A673 (cell line): ENCODE data around the gene RSPH9. TPM values are rescaled to one million over a fixed set of nuclear protein-coding genes. Genes with fewer than 3 reads are reported as not detected.

Experiments used
- BruUV-seq: library from RNA; stranded (reverse); fragments of 400-500 nt; replicated peaks from 2 replicates; lab custom pipeline; 2021; lab: Mats Ljungman, UMichigan
- CTCF ChIA-PET: fragments of 300-600 bp; sonication (Branson Sonifier 250); formaldehyde crosslinking; loops from one replicate; lab custom pipeline; 2022; ENCODE audit warnings: antibody characterized with exemption; lab: Charles Lee
- POLR2A ChIA-PET: fragments of 300-600 bp; sonication (Branson Sonifier 250); formaldehyde crosslinking; loops from one replicate; lab custom pipeline; 2022; ENCODE audit warnings: antibody characterized with exemption; ENCODE audit not compliant: low non-redundant PET; lab: Charles Lee
- DNase-seq: peaks from one replicate; pipeline ENCODE4 v3.0.0-alpha.2; 2015; ENCODE audit warnings: low spot score
- H3K27ac ChIP-seq: fragments of 200-600 bp; sonication (generic); 2 replicates; pipeline ENCODE4 v1.5.1; 2016; ENCODE audit warnings: mixed run types, low read depth, mild to moderate bottlenecking, mixed read lengths, antibody characterized with exemption, low read length; ENCODE audit not compliant: poor library complexity, severe bottlenecking
- H3K27me3 ChIP-seq: fragments of 200-600 bp; sonication (generic); replicated peaks from 2 replicates; pipeline ENCODE4 v1.6.1; 2017; ENCODE audit warnings: mixed run types, low read depth, mild to moderate bottlenecking, mixed read lengths, antibody characterized with exemption, low read length; ENCODE audit not compliant: insufficient read depth, poor library complexity
- H3K36me3 ChIP-seq: fragments of 200-600 bp; sonication (generic); 2 replicates; pipeline ENCODE4 v1.6.1; 2016; ENCODE audit warnings: mixed run types, mild to moderate bottlenecking, mixed read lengths, antibody characterized with exemption, low read length; ENCODE audit not compliant: insufficient read depth, poor library complexity, severe bottlenecking
- H3K4me1 ChIP-seq: fragments of 200-600 bp; sonication (generic); 2 replicates; pipeline ENCODE4 v1.6.1; 2017; ENCODE audit warnings: mixed run types, mild to moderate bottlenecking, mixed read lengths, antibody characterized with exemption, low read length; ENCODE audit not compliant: insufficient read depth, poor library complexity, severe bottlenecking
- H3K4me3 ChIP-seq: fragments of 200-600 bp; sonication (generic); 2 replicates; pipeline ENCODE4 v1.5.1; 2016; ENCODE audit warnings: low read depth, mixed run types, mild to moderate bottlenecking, mixed read lengths, low read length; ENCODE audit not compliant: poor library complexity, severe bottlenecking
- H3K9me3 ChIP-seq: fragments of 200-600 bp; sonication (generic); 2 replicates; pipeline ENCODE4 v1.6.1; 2016; ENCODE audit warnings: mixed run types, low read depth, mild to moderate bottlenecking, mixed read lengths, antibody characterized with exemption, low read length; ENCODE audit not compliant: poor library complexity, severe bottlenecking
- EZH2 ChIP-seq: fragments of 200-600 bp; sonication (generic); IDR thresholded peaks from 2 replicates; pipeline ENCODE4 v1.6.1; 2017; ENCODE audit warnings: borderline replicate concordance, low read depth, mild to moderate bottlenecking, mixed read lengths, antibody characterized with exemption, low read length; ENCODE audit not compliant: poor library complexity, severe bottlenecking
- intact Hi-C: fragments of 100-400 bp; cut with micrococcal nuclease; formaldehyde crosslinking; loops from one replicate; pipeline ENCODE4 v1.10.0; 2022; ENCODE audit not compliant: unreplicated experiment
- total RNA-seq: library from RNA; stranded (reverse); gene quantifications from 2 replicates; pipeline ENCODE4 v1.2.3, GENCODE V29; 2021
- TF ChIP-seq, protein P1 (sequence below): fragments of 300-800, 200-600 bp; sonication (generic); conservative IDR thresholded peaks from 2 replicates; pipeline ENCODE4 v1.5.1; 2017; ENCODE audit warnings: low read depth, mild to moderate bottlenecking, antibody characterized with exemption, low read length, moderate library complexity, mixed read lengths

The RSPH9 gene
- total RNA-seq, 1 experiment from 2014 or later, result 0.11 TPM

DNA sequence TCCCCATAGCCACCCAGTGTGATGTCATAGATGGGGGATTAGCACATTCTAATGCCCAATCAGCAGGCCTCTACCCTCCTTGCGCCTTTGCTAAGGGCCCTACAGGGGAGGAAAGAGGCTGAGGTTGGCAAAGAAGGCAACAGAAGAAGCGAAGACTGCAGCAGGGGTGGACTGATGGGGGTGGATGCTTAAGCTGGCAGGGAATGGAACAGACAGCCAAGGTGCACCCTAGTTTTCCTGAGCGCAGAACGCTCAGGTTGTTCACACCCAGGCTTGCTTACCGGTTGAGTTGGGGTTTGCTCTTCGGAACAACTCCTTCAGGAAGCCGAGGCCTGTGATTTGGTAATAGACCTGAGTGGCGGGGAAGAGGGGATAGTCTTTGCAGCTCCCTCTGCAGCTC lies 30.1 kb downstream of the RSPH9 start:
- Histone ChIP-seq H3K4me3 (no peak overlapping the region), H3K27me3 (no peaks in the 10 kb centered on the region), H3K36me3 (peaks cover 78% of the 10 kb centered on the region), H3K9me3 (no peaks in the 10 kb centered on the region), H3K4me1 (no peaks in the 10 kb centered on the region), H3K27ac (no peak overlapping the region)
- BruUV-seq, result no TSS peak
- TF ChIP-seq EZH2, result no peak
- intact Hi-C loops, result no loop called here
- DNase-seq, result no peak
- CTCF ChIA-PET, result no interaction called here
- POLR2A ChIA-PET, result no interaction called here

- no peak overlapping the region for H3K4me3 ChIP-seq
- TF ChIP-seq EZH2, result no peak
- TF ChIP-seq, protein P1, sequence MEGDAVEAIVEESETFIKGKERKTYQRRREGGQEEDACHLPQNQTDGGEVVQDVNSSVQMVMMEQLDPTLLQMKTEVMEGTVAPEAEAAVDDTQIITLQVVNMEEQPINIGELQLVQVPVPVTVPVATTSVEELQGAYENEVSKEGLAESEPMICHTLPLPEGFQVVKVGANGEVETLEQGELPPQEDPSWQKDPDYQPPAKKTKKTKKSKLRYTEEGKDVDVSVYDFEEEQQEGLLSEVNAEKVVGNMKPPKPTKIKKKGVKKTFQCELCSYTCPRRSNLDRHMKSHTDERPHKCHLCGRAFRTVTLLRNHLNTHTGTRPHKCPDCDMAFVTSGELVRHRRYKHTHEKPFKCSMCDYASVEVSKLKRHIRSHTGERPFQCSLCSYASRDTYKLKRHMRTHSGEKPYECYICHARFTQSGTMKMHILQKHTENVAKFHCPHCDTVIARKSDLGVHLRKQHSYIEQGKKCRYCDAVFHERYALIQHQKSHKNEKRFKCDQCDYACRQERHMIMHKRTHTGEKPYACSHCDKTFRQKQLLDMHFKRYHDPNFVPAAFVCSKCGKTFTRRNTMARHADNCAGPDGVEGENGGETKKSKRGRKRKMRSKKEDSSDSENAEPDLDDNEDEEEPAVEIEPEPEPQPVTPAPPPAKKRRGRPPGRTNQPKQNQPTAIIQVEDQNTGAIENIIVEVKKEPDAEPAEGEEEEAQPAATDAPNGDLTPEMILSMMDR, result no peak
- peaks cover 73% of the 10 kb centered on the region for H3K36me3 ChIP-seq
- ChIA-PET POLR2A (no interaction called here), CTCF (interaction anchor here (1.0 kb wide), 1 partner anchor 10 kb away, joined by 3 read pairs; no protein-coding TSS in a partner anchor)
- no peak overlapping the region for H3K27ac ChIP-seq
- DNase-seq, result no peak
- no peaks in the 10 kb centered on the region for H3K4me1 ChIP-seq
- no peaks in the 10 kb centered on the region for H3K9me3 ChIP-seq
- H3K27me3 ChIP-seq, result no peaks in the 10 kb centered on the region
- intact Hi-C loops, result no loop called here
- BruUV-seq, result no TSS peak
Observed at GRCh38 chr6:43676962-43677606, 32.2 kb downstream of the RSPH9 start.

DNA sequence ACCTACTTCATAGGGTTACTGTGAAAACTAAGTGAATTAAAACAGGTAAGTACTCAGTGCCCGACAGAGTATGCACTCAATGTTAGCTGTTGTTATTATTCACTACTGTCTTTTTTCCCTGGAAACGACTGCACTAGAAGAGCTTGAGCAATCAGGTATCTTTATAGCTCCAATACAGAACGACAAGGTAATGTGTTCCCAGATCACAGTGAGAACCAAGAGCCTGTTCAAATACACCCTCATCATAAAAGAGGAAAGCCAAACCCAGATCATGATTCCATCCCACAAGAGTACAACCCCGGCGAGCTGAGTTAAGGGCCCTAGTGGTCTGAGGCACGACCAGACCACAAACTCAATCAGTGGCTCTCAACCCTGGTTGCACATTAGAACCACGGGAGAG lies 32.9 kb downstream of the RSPH9 start:
- CTCF ChIA-PET, result interaction anchor here (1.0 kb wide), 1 partner anchor 10 kb away, joined by 3 read pairs; no protein-coding TSS in a partner anchor
- Histone ChIP-seq H3K27me3 (no peaks in the 10 kb centered on the region), H3K4me1 (no peaks in the 10 kb centered on the region), H3K9me3 (no peaks in the 10 kb centered on the region), H3K36me3 (peaks cover 70% of the 10 kb centered on the region), H3K4me3 (no peak overlapping the region), H3K27ac (no peak overlapping the region)
- POLR2A ChIA-PET, result no interaction called here
- no TSS peak for BruUV-seq
- intact Hi-C loops, result no loop called here
- DNase-seq, result no peak
- TF ChIP-seq, protein P1, result no peak
- no peak for TF ChIP-seq EZH2

- ChIA-PET POLR2A (no interaction called here), CTCF (interaction anchor here (1.0 kb wide), 1 partner anchor 11 kb away, joined by 3 read pairs; no protein-coding TSS in a partner anchor)
- BruUV-seq, result no TSS peak
- peaks cover 65% of the 10 kb centered on the region for H3K36me3 ChIP-seq
- DNase-seq, result no peak
- no peaks in the 10 kb centered on the region for H3K4me1 ChIP-seq
- no peaks in the 10 kb centered on the region for H3K9me3 ChIP-seq
- no peak overlapping the region for H3K4me3 ChIP-seq
- H3K27ac ChIP-seq, result no peak overlapping the region
- intact Hi-C loops, result no loop called here
- TF ChIP-seq, protein P1, result no peak
- TF ChIP-seq EZH2, result no peak
- no peaks in the 10 kb centered on the region for H3K27me3 ChIP-seq
Observed at GRCh38 chr6:43678341-43678740, 33.5 kb downstream of the RSPH9 start.
